GM23338 (cell line): ENCODE results near the gene DLST. TPM values are rescaled to one million over a fixed set of nuclear protein-coding genes. Genes with fewer than 3 reads are reported as not detected.

Experiments
- CREB1 ChIP-seq: fragments of 250-450 bp; sonication (Bioruptor Pico); IDR thresholded peaks from 2 replicates; pipeline ENCODE4 v1.5.0; 2020; ENCODE audit warnings: low read depth, mild to moderate bottlenecking, moderate library complexity
- EZH2phosphoT487 ChIP-seq: fragments of 200-600 bp; sonication (generic); IDR thresholded peaks from one replicate; pipeline ENCODE4 v1.8.1; 2018; ENCODE audit warnings: antibody characterized with exemption; ENCODE audit not compliant: unreplicated experiment
- NANOG ChIP-seq: IDR thresholded peaks from 2 replicates; pipeline ENCODE4 v1.6.1; 2016; ENCODE audit warnings: antibody characterized with exemption, borderline replicate concordance
- POLR2AphosphoS5 ChIP-seq: IDR thresholded peaks from 2 replicates; pipeline ENCODE4 v1.6.1; 2016; ENCODE audit warnings: antibody characterized with exemption, low read depth
- STAT1 ChIP-seq: IDR thresholded peaks from one replicate; pipeline ENCODE4 v1.6.1; 2016; ENCODE audit warnings: antibody characterized with exemption; ENCODE audit not compliant: unreplicated experiment
- polyA plus RNA-seq: library from polyadenylated mRNA; unstranded; fragments of >200 nt; fragmentation: Nextera tagmentation; extraction: Ambion mirVana; gene quantifications from 2 replicates; pipeline ENCODE4 v1.2.1, GENCODE V29; 2016
- total RNA-seq: library from RNA; depleted of rRNA; stranded (reverse); fragments of >200 nt; shearing (Covaris generic); gene quantifications from 2 replicates; pipeline ENCODE4 v1.2.3, GENCODE V29; 2014
- TF ChIP-seq, protein P1 (sequence below): fragments of 250-450 bp; sonication (Bioruptor Pico); IDR thresholded peaks from 2 replicates; pipeline ENCODE4 v1.5.0; 2020; ENCODE audit warnings: mild to moderate bottlenecking, moderate library complexity
- TF ChIP-seq, protein P2 (sequence below): IDR thresholded peaks from one replicate; pipeline ENCODE4 v1.6.1; 2018; ENCODE audit warnings: antibody characterized with exemption; ENCODE audit not compliant: unreplicated experiment
- TF ChIP-seq, protein P3 (sequence below): IDR thresholded peaks from 2 replicates; pipeline ENCODE4 v1.6.1; 2016; ENCODE audit warnings: antibody characterized with exemption
- TF ChIP-seq, protein P4 (sequence below), 2 experiments: fragments of 200-600 bp in 1 of 2; sonication (generic) in 1 of 2; conservative IDR thresholded peaks; 2 replicates each; pipeline versions ENCODE4 v1.5.1 to v1.6.1; 2016 to 2017; ENCODE audit warnings: antibody characterized with exemption in 2 of 2, low read depth in 2 of 2, mild to moderate bottlenecking in 2 of 2, moderate library complexity in 1 of 2

Gene DLST
- total and polyA plus RNA-seq, 2 experiments from 2014 or later: 11.2 to 106 TPM

DNA sequence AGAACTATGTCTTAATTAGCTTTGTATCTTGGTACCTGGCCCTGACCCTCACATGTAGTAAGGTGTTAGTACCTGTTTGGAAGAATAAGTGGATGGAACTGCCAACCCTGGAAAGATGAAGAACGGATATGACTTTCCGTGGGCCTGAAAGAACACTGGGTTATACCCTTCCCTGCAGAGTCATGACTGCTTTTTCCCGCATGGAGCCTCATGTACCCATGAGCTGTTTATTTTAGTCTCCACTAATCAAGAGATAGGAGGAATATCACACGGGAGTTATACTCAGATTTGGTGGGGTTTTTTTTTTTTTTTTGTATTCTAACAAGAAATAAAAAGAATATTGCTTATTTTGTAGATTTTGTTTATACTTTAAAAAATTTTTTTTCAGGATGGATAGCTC lies 15.9 kb downstream of the DLST start (continued):
- TF ChIP-seq, protein P1, sequence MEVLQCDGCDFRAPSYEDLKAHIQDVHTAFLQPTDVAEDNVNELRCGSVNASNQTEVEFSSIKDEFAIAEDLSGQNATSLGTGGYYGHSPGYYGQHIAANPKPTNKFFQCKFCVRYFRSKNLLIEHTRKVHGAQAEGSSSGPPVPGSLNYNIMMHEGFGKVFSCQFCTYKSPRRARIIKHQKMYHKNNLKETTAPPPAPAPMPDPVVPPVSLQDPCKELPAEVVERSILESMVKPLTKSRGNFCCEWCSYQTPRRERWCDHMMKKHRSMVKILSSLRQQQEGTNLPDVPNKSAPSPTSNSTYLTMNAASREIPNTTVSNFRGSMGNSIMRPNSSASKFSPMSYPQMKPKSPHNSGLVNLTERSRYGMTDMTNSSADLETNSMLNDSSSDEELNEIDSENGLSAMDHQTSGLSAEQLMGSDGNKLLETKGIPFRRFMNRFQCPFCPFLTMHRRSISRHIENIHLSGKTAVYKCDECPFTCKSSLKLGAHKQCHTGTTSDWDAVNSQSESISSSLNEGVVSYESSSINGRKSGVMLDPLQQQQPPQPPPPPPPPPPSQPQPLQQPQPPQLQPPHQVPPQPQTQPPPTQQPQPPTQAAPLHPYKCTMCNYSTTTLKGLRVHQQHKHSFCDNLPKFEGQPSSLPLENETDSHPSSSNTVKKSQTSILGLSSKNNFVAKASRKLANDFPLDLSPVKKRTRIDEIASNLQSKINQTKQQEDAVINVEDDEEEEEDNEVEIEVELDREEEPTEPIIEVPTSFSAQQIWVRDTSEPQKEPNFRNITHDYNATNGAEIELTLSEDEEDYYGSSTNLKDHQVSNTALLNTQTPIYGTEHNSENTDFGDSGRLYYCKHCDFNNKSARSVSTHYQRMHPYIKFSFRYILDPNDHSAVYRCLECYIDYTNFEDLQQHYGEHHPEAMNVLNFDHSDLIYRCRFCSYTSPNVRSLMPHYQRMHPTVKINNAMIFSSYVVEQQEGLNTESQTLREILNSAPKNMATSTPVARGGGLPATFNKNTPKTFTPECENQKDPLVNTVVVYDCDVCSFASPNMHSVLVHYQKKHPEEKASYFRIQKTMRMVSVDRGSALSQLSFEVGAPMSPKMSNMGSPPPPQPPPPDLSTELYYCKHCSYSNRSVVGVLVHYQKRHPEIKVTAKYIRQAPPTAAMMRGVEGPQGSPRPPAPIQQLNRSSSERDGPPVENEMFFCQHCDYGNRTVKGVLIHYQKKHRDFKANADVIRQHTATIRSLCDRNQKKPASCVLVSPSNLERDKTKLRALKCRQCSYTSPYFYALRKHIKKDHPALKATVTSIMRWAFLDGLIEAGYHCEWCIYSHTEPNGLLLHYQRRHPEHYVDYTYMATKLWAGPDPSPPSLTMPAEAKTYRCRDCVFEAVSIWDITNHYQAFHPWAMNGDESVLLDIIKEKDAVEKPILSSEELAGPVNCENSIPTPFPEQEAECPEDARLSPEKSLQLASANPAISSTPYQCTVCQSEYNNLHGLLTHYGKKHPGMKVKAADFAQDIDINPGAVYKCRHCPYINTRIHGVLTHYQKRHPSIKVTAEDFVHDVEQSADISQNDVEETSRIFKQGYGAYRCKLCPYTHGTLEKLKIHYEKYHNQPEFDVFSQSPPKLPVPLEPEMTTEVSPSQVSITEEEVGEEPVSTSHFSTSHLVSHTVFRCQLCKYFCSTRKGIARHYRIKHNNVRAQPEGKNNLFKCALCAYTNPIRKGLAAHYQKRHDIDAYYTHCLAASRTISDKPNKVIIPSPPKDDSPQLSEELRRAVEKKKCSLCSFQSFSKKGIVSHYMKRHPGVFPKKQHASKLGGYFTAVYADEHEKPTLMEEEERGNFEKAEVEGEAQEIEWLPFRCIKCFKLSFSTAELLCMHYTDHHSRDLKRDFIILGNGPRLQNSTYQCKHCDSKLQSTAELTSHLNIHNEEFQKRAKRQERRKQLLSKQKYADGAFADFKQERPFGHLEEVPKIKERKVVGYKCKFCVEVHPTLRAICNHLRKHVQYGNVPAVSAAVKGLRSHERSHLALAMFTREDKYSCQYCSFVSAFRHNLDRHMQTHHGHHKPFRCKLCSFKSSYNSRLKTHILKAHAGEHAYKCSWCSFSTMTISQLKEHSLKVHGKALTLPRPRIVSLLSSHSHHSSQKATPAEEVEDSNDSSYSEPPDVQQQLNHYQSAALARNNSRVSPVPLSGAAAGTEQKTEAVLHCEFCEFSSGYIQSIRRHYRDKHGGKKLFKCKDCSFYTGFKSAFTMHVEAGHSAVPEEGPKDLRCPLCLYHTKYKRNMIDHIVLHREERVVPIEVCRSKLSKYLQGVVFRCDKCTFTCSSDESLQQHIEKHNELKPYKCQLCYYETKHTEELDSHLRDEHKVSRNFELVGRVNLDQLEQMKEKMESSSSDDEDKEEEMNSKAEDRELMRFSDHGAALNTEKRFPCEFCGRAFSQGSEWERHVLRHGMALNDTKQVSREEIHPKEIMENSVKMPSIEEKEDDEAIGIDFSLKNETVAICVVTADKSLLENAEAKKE (CRISPR knock-in tag): no peak
- TF ChIP-seq STAT1: no peak
- TF ChIP-seq NANOG: no peak
- TF ChIP-seq EZH2phosphoT487: no peak
- TF ChIP-seq, protein P2, sequence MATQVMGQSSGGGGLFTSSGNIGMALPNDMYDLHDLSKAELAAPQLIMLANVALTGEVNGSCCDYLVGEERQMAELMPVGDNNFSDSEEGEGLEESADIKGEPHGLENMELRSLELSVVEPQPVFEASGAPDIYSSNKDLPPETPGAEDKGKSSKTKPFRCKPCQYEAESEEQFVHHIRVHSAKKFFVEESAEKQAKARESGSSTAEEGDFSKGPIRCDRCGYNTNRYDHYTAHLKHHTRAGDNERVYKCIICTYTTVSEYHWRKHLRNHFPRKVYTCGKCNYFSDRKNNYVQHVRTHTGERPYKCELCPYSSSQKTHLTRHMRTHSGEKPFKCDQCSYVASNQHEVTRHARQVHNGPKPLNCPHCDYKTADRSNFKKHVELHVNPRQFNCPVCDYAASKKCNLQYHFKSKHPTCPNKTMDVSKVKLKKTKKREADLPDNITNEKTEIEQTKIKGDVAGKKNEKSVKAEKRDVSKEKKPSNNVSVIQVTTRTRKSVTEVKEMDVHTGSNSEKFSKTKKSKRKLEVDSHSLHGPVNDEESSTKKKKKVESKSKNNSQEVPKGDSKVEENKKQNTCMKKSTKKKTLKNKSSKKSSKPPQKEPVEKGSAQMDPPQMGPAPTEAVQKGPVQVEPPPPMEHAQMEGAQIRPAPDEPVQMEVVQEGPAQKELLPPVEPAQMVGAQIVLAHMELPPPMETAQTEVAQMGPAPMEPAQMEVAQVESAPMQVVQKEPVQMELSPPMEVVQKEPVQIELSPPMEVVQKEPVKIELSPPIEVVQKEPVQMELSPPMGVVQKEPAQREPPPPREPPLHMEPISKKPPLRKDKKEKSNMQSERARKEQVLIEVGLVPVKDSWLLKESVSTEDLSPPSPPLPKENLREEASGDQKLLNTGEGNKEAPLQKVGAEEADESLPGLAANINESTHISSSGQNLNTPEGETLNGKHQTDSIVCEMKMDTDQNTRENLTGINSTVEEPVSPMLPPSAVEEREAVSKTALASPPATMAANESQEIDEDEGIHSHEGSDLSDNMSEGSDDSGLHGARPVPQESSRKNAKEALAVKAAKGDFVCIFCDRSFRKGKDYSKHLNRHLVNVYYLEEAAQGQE: no peak
- TF ChIP-seq, protein P3, sequence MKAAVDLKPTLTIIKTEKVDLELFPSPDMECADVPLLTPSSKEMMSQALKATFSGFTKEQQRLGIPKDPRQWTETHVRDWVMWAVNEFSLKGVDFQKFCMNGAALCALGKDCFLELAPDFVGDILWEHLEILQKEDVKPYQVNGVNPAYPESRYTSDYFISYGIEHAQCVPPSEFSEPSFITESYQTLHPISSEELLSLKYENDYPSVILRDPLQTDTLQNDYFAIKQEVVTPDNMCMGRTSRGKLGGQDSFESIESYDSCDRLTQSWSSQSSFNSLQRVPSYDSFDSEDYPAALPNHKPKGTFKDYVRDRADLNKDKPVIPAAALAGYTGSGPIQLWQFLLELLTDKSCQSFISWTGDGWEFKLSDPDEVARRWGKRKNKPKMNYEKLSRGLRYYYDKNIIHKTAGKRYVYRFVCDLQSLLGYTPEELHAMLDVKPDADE: no peak
- TF ChIP-seq POLR2AphosphoS5: no peak
- TF ChIP-seq, protein P4, sequence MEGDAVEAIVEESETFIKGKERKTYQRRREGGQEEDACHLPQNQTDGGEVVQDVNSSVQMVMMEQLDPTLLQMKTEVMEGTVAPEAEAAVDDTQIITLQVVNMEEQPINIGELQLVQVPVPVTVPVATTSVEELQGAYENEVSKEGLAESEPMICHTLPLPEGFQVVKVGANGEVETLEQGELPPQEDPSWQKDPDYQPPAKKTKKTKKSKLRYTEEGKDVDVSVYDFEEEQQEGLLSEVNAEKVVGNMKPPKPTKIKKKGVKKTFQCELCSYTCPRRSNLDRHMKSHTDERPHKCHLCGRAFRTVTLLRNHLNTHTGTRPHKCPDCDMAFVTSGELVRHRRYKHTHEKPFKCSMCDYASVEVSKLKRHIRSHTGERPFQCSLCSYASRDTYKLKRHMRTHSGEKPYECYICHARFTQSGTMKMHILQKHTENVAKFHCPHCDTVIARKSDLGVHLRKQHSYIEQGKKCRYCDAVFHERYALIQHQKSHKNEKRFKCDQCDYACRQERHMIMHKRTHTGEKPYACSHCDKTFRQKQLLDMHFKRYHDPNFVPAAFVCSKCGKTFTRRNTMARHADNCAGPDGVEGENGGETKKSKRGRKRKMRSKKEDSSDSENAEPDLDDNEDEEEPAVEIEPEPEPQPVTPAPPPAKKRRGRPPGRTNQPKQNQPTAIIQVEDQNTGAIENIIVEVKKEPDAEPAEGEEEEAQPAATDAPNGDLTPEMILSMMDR (conservative IDR thresholded peaks at IDR 0.05; ENCODE audit: low read depth in 2 of 2): no peak
- no peak for TF ChIP-seq CREB1 (CRISPR knock-in tag)
